ENCODE results near the gene SCAANT1. TPM values are rescaled to one million over a fixed set of nuclear protein-coding genes. Genes with fewer than 3 reads are reported as not detected.

Gene SCAANT1
- total and polyA plus RNA-seq, 12 donors = 1.3 to 1.6 TPM; not detected in 10

DNA sequence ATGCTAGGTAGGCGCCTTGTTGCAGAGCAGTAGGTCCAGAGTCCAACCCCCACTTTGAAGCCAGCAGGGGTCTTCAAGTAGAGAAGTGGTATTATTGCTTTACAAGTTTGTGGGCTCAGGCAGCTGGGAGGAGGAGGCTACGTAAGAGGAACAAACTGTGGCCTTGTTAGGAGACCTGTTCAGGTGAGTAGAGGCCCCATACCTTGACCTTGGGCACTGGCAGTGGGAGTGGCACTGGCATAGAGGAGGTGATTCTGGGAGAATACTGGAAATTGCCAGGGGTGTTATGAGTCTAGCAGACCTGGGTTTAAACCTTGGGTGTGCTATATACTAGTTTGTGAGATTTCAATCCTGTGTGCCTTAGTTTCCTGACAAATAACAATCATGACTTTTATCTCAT lies 34.6 kb upstream of the SCAANT1 start:
- no peaks in the 10 kb centered on the region for H3K36me3 ChIP-seq (replicated peaks in 1 of 2)
- H3K27ac ChIP-seq = no peak overlapping the region
- H3K4me1 ChIP-seq (replicated peaks in 1 of 2) = peaks cover 22 to 28% of the 10 kb centered on the region in 2 donors
- no peak for TF ChIP-seq CTCF (IDR thresholded peaks at IDR 0.05)
- H3K9me3 ChIP-seq (replicated peaks in 1 of 3) = no peaks in the 10 kb centered on the region
- DNase-seq = no peak
- H3K27me3 ChIP-seq = no peaks in the 10 kb centered on the region
- WGBS, 4 donors = 94 to 100% (median 96%) methylated on average over 2 of the region's 2 CpGs
- no peak overlapping the region for H3K4me3 ChIP-seq
- intact Hi-C loops (cut with DNase I) = no loop called here

GRCh38 chr3:63945558-63946096 lies 33.4 kb upstream of the SCAANT1 start:
- intact Hi-C loops (cut with DNase I) = no loop called here
- Histone ChIP-seq H3K36me3 (replicated peaks in 1 of 2) (no peaks in the 10 kb centered on the region), H3K4me1 (replicated peaks in 1 of 2) (peaks cover 11 to 17% of the 10 kb centered on the region in 2 donors), H3K27ac (no peak overlapping the region), H3K4me3 (no peak overlapping the region), H3K9me3 (replicated peaks in 1 of 3) (no peaks in the 10 kb centered on the region), H3K27me3 (no peaks in the 10 kb centered on the region)
- DNase-seq = no peak
- TF ChIP-seq POLR2A (IDR thresholded peaks at IDR 0.05) (no peak), CTCF (IDR thresholded peaks at IDR 0.05) (no peak)
- WGBS, 4 donors = 37 to 67% (median 45%) methylated on average over 3 of the region's 3 CpGs

- Histone ChIP-seq H3K4me1 (replicated peaks in 1 of 2) (peaks cover 11% of the 10 kb centered on the region in 2 donors), H3K27me3 (no peaks in the 10 kb centered on the region), H3K4me3 (no peak overlapping the region), H3K9me3 (replicated peaks in 1 of 3) (no peaks in the 10 kb centered on the region), H3K27ac (no peak overlapping the region), H3K36me3 (replicated peaks in 1 of 2) (no peaks in the 10 kb centered on the region)
- intact Hi-C loops (cut with DNase I) = no loop called here
- no peak for DNase-seq
- TF ChIP-seq POLR2A (IDR thresholded peaks at IDR 0.05) (no peak), CTCF (IDR thresholded peaks at IDR 0.05) (no peak)
Observed at GRCh38 chr3:63943678-63944077, 31.5 kb upstream of the SCAANT1 start.

- Histone ChIP-seq H3K4me3 (no peak overlapping the region), H3K27me3 (no peaks in the 10 kb centered on the region), H3K4me1 (replicated peaks in 1 of 2) (peaks cover 11 to 22% of the 10 kb centered on the region in 2 donors), H3K27ac (no peak overlapping the region), H3K9me3 (replicated peaks in 1 of 3) (no peaks in the 10 kb centered on the region), H3K36me3 (replicated peaks in 1 of 2) (no peaks in the 10 kb centered on the region)
- no peak for TF ChIP-seq POLR2A (IDR thresholded peaks at IDR 0.05)
- TF ChIP-seq CTCF (IDR thresholded peaks at IDR 0.05) = no peak
- no peak for DNase-seq
- intact Hi-C loops (cut with DNase I) = no loop called here
Observed at GRCh38 chr3:63942528-63942927, 30.3 kb upstream of the SCAANT1 start.
